NCI-H82 (cell line): Measurements from ENCODE around the gene SCAMP4.
"Not testable (repeated sequence)": the region's sequence is repeated elsewhere in the genome, so short reads cannot be mapped to it uniquely, and the experiment has no call there.

ENCODE experiments used
- DNase-seq: peaks from one replicate; lab custom pipeline; 2025; lab: John Stamatoyannopoulos, UW

Gene SCAMP4

GRCh38 chr19:1882786-1883692 lies 22.2 kb upstream of the SCAMP4 start:
- DNase-seq = no peak

- DNase-seq = no peak
Measured at GRCh38 chr19:1883784-1884183, 21.4 kb upstream of the SCAMP4 start.

GRCh38 chr19:1884291-1884718 lies 20.9 kb upstream of the SCAMP4 start:
- DNase-seq = no peak

- no peak for DNase-seq
Measured at GRCh38 chr19:1884719-1885334, 20.4 kb upstream of the SCAMP4 start.

GRCh38 chr19:1885398-1886119 lies 19.6 kb upstream of the SCAMP4 start, which contains the start of gene ABHD17A:
Gene ABHD17A (minus strand): TSS chr19:1885496. CDS start chr19:1881566, 3,930 bp downstream.
- DNase-seq = peak; percentile 93

- DNase-seq = not testable (repeated sequence)
Measured at GRCh38 chr19:1886360-1886759, 18.8 kb upstream of the SCAMP4 start.

- DNase-seq = no peak
Measured at GRCh38 chr19:1888385-1888784, 16.8 kb upstream of the SCAMP4 start.

GRCh38 chr19:1889907-1890306 lies 15.3 kb upstream of the SCAMP4 start:
- no peak for DNase-seq

- DNase-seq = no peak
Measured at GRCh38 chr19:1893791-1894190, 11.4 kb upstream of the SCAMP4 start.

- no peak for DNase-seq
Measured at GRCh38 chr19:1896508-1896907, 8.7 kb upstream of the SCAMP4 start.

GRCh38 chr19:1901940-1902404 lies 3.2 kb upstream of the SCAMP4 start:
- no peak for DNase-seq

- DNase-seq = no peak
Measured at GRCh38 chr19:1902923-1903322, 2.3 kb upstream of the SCAMP4 start.

GRCh38 chr19:1904860-1905109 lies 414 bp upstream of the SCAMP4 start:
- no peak for DNase-seq

- no peak for DNase-seq
Measured at GRCh38 chr19:1905863-1906375, 720 bp downstream of the SCAMP4 start.

GRCh38 chr19:1906985-1907562 lies 1.9 kb downstream of the SCAMP4 start:
- no peak for DNase-seq

- no peak for DNase-seq
Measured at GRCh38 chr19:1907563-1908363, 2.6 kb downstream of the SCAMP4 start.

GRCh38 chr19:1908364-1908678 lies 3.1 kb downstream of the SCAMP4 start:
- no peak for DNase-seq

GRCh38 chr19:1909761-1910080 lies 4.5 kb downstream of the SCAMP4 start:
- no peak for DNase-seq

GRCh38 chr19:1910177-1910576 lies 5.0 kb downstream of the SCAMP4 start:
- DNase-seq = no peak

GRCh38 chr19:1911098-1911497 lies 5.9 kb downstream of the SCAMP4 start:
- DNase-seq = no peak

- no peak for DNase-seq
Measured at GRCh38 chr19:1911995-1912394, 6.8 kb downstream of the SCAMP4 start.
